Measurements from ENCODE around the gene PRKAG3.

PRKAG3 gene

DNA sequence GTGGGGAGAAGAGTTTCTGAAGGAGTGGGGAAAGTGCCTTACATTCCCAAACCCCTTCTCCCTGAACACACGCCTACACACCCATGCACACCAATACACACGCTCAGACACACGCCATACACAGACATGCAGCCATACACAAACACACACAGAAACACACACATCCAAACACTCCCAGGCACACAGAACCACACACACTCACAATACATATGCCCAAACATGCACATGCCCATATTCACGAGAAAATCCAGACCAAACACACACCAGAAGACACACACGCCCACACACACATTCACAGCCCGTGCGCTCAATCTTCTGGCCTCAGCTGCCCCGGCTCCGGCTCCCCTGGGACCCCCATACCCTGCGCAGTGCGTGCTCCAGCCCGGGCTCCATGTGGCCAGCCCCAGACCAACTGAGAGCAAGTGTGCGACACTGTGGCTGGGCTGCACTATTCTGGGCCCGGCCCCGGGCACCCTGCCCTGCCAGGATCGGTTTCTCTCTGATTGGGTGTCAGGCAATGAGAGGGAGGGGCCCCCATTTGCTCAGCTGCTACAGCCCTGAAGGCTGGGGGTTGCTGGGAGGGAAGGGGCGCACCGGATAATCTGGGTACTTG lies at the start of gene PRKAG3:
PRKAG3 (minus strand) TSS at position 426 of the 613 bp plus-strand sequence.
- DNase-seq, result no peak

DNA sequence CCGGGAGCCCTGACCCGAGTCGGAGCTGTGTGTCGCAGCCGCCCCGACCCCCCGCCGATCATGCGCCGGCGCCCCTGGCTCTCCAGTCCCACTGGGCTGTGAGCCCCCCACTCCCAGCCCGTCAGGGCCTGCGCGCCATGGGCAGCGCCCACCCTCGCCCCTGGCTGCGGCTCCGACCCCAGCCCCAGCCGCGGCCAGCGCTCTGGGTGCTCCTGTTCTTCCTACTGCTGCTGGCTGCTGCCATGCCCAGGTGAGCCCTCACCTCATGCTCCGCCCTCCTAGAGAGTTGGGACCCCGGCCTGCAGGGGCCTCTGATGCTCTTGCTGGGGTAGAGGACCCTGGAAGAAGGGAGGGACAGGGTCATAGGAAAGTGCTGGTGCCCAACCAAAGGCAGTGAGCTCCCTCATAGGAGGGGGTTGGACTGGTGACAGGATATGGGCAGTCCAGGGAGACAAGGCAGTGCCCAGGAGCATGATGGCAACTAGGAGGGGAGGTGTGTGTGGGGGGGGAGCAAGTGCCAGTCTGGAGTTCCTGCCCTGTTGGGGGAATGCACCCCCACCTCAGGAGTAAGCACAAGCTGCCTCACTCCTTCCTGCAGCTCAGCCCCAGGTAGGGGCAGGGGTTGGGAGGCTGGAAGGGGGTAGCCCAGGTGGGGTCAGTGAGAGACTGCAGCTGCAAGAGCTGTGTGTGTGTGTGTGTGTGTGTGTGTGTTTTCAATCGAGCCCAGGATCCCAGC lies 49.4 kb upstream of the PRKAG3 start:
- DNase-seq, result no peak

GRCh38 chr2:218880102-218880858 lies 48.7 kb upstream of the PRKAG3 start, which contains the start of gene WNT10A:
WNT10A (plus strand) TSS chr2:218880852; CDS start chr2:218880996, 144 bp downstream.
- peak; percentile 73 for DNase-seq

DNA sequence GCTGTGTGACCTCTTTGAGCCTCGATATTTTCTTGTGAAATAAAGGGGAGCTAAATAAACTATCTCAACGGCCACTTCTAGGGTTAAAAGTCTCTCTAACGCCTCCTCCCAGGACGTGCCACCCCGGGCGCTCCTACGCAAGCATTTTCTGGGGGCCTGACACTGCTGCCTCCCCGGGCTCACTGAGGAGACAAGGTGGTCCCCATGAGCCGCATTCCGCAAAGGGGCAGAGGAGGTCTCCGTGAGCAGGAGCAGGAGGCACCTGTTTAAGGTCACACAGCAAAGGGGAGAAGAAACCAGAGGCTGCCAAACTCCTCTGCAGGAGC lies 48.1 kb upstream of the PRKAG3 start:
- no peak for DNase-seq

- DNase-seq, result no peak
Measured at GRCh38 chr2:218878926-218879761, 47.5 kb upstream of the PRKAG3 start.

GRCh38 chr2:218878486-218878885 lies 46.9 kb upstream of the PRKAG3 start:
- DNase-seq, result no peak

GRCh38 chr2:218877891-218878290 lies 46.3 kb upstream of the PRKAG3 start:
- DNase-seq, result no peak

GRCh38 chr2:218877331-218877730 lies 45.7 kb upstream of the PRKAG3 start:
- no peak for DNase-seq

DNA sequence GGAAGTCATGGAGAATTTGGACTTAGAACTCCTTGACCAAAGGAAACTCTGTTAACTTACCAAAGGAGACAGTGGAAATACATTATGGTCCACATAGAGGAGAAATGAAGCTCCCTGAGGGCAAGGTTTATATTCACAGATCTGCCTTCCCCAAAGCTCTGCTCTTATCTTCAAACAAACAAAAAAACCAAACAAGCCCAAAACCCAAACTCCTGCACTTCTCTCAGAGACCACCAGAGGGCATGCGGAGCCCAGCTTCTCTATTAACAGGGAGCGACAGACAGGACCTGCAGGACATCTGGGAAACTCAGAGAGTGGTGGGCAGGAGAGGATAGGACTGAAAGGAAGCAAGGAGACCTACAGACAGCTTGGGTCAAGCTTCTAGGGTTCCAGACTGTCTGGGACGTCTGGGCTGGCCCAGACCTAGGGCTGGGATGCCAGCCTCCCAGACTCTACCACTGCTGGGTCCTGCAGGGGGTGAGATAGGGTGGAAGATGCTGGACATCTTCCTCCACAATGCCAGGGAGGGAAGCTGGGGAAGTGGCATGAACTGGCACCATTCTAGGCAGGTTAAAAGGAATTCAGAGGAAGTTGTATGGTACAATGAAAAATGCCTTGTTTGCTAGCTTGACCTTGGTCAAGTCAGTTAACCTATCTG lies 45.1 kb upstream of the PRKAG3 start:
- DNase-seq, result peak; percentile 77

- no peak for DNase-seq
Measured at GRCh38 chr2:218875692-218876246, 44.2 kb upstream of the PRKAG3 start.

DNA sequence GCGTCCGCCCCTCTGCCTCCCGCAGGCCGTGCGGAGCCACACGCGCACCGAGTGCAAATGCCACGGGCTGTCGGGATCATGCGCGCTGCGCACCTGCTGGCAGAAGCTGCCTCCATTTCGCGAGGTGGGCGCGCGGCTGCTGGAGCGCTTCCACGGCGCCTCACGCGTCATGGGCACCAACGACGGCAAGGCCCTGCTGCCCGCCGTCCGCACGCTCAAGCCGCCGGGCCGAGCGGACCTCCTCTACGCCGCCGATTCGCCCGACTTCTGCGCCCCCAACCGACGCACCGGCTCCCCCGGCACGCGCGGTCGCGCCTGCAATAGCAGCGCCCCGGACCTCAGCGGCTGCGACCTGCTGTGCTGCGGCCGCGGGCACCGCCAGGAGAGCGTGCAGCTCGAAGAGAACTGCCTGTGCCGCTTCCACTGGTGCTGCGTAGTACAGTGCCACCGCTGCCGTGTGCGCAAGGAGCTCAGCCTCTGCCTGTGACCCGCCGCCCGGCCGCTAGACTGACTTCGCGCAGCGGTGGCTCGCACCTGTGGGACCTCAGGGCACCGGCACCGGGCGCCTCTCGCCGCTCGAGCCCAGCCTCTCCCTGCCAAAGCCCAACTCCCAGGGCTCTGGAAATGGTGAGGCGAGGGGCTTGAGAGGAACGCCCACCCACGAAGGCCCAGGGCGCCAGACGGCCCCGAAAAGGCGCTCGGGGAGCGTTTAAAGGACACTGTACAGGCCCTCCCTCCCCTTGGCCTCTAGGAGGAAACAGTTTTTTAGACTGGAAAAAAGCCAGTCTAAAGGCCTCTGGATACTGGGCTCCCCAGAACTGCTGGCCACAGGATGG lies 42.0 kb upstream of the PRKAG3 start:
- DNase-seq, result no peak

DNA sequence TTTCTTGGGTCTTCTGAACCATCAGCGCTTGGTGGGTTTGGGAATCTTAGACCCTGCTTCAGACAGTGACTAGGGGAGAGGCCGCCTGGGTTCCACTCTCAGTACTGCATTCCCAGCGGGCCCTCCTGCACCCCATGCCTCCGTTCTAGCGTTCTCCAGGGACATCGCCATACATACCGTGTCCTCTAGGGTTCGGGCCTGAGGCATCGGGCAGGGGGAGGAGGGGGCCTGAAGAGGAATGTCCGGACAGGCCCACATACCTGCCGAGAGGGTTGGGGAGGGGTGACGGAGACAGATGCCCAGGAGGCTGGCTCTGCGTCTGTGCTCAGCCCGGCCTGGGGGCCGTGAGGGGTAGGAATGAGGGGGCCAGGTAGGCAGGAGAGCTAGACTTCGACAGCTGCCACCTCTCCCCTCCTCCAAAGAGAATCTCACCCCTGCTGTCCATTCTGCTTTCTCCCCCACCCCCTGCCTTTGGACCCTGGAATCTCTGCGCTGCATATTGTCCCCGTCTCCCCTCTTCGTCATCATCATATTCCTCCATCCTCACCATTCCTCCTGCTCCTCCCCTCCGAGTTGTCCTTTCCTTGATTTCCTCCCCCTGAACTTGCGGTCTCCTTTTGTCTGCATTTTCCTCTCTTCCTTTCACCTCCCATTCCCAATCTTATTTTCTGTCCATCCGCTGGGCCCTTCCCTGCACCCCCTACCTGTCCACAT lies 41.2 kb upstream of the PRKAG3 start:
- DNase-seq, result no peak

DNA sequence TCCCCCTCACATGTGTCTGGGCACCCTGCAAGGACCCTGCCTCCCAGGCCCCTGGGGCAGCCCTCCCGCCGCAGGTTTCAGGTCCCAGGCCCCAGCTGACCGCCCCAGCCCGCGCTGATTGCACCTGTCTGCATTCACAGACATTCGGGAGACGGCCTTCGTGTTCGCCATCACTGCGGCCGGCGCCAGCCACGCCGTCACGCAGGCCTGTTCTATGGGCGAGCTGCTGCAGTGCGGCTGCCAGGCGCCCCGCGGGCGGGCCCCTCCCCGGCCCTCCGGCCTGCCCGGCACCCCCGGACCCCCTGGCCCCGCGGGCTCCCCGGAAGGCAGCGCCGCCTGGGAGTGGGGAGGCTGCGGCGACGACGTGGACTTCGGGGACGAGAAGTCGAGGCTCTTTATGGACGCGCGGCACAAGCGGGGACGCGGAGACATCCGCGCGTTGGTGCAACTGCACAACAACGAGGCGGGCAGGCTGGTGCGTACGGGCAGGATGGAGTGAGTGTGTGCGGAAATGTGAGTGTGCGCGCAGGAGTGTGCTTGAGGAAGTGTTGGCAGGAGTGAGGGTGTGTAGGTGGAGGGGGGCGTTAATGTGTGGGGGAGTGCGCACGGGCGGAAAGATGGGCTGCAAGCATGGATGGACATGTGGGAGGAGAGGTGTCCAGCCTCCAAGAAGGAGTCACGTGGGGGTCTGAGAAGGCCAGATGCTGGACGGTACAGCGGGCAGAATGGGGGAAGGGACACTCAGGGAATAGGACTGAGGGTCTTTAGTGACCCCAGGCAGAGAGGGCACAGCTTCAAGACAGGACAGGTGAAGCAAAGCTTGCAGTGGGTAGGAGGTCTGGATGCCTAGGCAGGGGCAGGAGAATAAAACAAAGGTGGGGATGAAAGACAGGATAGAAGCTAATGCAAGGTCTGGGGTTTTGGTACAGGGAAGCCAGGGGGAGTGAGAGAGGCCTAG lies 40.0 kb upstream of the PRKAG3 start:
- DNase-seq, result no peak

GRCh38 chr2:218870984-218871344 lies 39.4 kb upstream of the PRKAG3 start:
- no peak for DNase-seq

DNA sequence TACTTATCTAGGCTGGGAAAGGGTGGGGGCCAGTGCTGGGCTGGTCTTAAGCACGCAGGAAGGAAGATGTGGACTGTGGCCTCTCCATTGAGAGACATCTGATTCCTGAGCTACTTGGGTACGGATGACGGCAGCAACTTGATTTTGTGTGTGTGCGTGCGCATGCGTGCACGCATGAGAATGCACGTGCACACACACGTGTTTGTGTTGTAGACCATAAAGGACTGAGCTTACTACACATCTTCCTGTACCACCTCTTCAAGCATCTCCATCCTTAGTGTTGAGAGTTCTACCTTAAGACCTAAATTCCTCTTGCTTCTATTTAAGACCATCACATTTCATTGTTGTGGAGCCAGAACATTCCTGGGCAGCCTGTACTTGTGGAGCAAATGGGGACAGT lies 37.5 kb upstream of the PRKAG3 start:
- DNase-seq, result no peak

DNA sequence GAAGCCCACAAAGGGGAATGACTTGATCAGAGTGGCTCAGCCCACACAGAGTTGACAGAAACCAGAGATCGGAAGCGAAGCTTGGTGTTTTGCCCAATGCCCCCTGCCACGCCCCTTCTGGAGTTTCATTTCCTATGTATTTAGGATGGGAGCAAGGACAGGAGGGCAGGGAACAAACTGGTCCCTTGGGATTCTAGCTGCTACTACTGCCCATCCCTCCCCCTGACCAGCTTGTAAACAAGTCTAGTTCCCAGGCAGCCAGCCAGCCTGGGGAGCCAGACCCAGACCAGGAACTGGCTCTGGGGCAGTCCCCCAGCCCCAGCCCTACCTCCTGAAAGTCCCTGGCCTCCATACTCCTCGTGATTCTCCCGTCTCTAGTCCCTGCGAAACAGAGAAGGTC lies 36.3 kb upstream of the PRKAG3 start:
- no peak for DNase-seq

DNA sequence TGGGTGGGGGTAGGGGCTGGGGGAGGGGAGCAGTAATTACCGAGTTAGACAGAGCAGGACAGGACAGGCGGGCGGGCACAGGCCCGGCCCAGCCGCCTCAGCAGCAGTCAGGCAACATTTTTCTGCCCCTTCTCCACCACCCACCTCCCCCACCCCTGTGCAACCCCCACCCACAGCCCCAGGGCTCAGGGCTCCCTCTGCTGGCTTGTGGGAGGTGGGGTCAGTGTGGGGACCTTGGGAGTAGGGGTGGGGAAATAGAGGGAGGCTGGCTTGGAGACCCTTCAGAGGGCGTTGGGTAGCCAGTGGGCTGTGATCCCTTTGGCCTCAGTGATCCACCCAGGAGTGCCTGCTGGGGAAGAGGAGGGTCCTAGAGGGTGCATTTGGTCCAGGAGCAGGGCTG lies 34.4 kb upstream of the PRKAG3 start:
- DNase-seq, result no peak

- no peak for DNase-seq
Measured at GRCh38 chr2:218865396-218865795, 33.8 kb upstream of the PRKAG3 start.

GRCh38 chr2:218863021-218863520 lies 31.5 kb upstream of the PRKAG3 start:
- no peak for DNase-seq
